GM10248 (cell line): ENCODE results near the gene RGL3.
"Not testable (repeated sequence)": the region's sequence is repeated elsewhere in the genome, so short reads cannot be mapped to it uniquely, and the experiment has no call there.

Experiments used
- CTCF ChIA-PET: fragments of 300-600 bp; sonication (Branson Sonifier 250); formaldehyde crosslinking; extraction: SDS; loops from one replicate; lab custom pipeline; 2021; ENCODE audit warnings: antibody characterized with exemption; lab: Yijun Ruan, JAX
- POLR2A ChIA-PET: fragments of 350-650 bp; sonication (Branson Sonifier 250); formaldehyde crosslinking; extraction: SDS; loops from one replicate; lab custom pipeline; 2020; ENCODE audit warnings: antibody characterized with exemption; lab: Yijun Ruan, JAX
- DNase-seq: peaks from one replicate; pipeline ENCODE4 v3.0.0; 2012; ENCODE audit errors: extremely low spot score
- CTCF ChIP-seq: IDR thresholded peaks from 2 replicates; pipeline ENCODE4 v1.5.1; 2012; ENCODE audit warnings: mild to moderate bottlenecking, low read depth; ENCODE audit errors: extremely low read depth, missing control alignments, control extremely low read depth

The RGL3 gene

DNA sequence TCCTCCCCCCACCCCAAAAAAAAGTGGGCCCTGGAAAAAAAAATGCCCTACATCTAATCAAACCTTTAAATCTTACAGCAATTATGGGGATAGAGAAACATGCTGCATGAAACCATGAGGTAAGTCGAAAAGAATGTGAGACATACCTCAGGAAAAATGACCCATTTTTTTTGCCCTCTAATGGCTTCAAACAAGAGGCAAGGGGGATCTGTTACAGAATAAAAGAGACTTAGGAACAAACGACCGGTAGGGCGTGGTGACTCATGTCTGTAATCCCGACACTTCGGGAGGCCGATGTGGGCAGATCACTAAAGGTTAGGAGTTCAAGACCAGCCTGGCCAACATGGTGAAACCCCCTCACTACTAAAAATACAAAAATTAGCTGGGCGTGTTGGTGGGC is 8.4 kb downstream of the RGL3 start:
- CTCF ChIA-PET, result interaction anchor here (0.9 to 1.6 kb wide), 2 partner anchors 8 to 33 kb away, joined by 3 to 4 read pairs; no protein-coding TSS in a partner anchor

GRCh38 chr19:11408591-11408990 is 10.5 kb downstream of the RGL3 start:
- no peak for TF ChIP-seq CTCF
- ChIA-PET POLR2A (no interaction called here), CTCF (no interaction called here)
- DNase-seq, result no peak

More for the DNA sequence above, 8.4 kb downstream of the RGL3 start:
- POLR2A ChIA-PET, result no interaction called here
- DNase-seq, result no peak
- no peak for TF ChIP-seq CTCF

- CTCF ChIA-PET, result interaction anchor here (0.9 to 2.4 kb wide), 10 partner anchors 8 to 75 kb away, joined by 3 to 9 read pairs (median 5); partner anchors contain the start of genes EPOR, ODAD3 and PRKCSH
- DNase-seq, POLR2A ChIA-PET: not testable (repeated sequence)
Measured at GRCh38 chr19:11406703-11407236, 12.3 kb downstream of the RGL3 start.

GRCh38 chr19:11405846-11406643 is 13.1 kb downstream of the RGL3 start:
- DNase-seq, result no peak
- ChIA-PET CTCF (interaction anchor here (1.0 to 2.4 kb wide), 10 partner anchors 12 to 76 kb away, joined by 3 to 9 read pairs (median 4); partner anchors contain the start of genes EPOR, ODAD3 and PRKCSH), POLR2A (no interaction called here)
- peak; percentile 37 for TF ChIP-seq CTCF

DNA sequence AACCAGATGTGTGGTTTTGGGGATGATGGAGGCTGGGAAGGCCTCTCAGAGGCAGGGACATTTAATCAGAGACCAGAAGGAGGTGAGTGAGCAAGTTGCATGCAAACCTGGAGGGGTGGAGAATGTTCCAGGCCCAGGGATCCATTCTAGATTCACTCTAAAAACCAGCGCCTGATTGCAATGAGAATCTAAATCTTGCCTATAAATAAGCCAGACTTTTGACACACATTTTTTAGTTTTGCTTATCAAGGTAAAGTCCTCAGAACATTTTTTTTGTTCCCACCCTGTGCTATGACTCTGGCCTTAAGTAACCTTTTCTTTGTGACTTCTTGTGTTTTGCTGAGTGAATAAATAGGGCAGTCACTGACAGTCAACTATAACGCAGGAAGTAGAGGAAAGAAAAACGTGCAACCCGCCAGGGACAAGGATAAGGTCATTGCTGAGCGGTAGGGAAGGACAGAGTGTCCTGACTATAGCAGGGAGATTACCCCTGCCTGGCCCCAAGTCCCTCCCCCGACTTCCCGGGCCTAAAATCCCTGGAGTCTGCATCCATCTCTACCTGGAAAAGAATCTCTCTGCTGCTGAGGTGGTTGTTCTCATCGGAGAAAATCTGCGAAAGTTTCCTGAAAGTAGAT is 14.4 kb downstream of the RGL3 start:
- ChIA-PET CTCF (interaction anchor here (1.2 to 2.2 kb wide), 2 partner anchors 22 to 24 kb away, joined by 4 to 8 read pairs; no protein-coding TSS in a partner anchor), POLR2A (no interaction called here)
- TF ChIP-seq CTCF, result no peak

GRCh38 chr19:11401808-11402543 is 17.1 kb downstream of the RGL3 start:
- POLR2A ChIA-PET, result interaction anchor here (0.6 kb wide), 1 partner anchor 33 kb away, joined by 3 read pairs; the partner anchor contains the start of gene ODAD3
- no peak for TF ChIP-seq CTCF
- no peak for DNase-seq
- CTCF ChIA-PET, result interaction anchor here (1.2 to 2.9 kb wide), 3 partner anchors 9 to 21 kb away, joined by 3 to 10 read pairs (median 4); no protein-coding TSS in a partner anchor

More for the DNA sequence above, 14.4 kb downstream of the RGL3 start:
- DNase-seq, result no peak
